GM12892 (cell line): ENCODE measurements around the gene DPY19L3.
"Not testable (repeated sequence)": the region's sequence is repeated elsewhere in the genome, so short reads cannot be mapped to it uniquely, and the experiment has no call there.

Experiments
- DNase-seq: peaks from one replicate; pipeline ENCODE4 v3.0.0; 2011; ENCODE audit not compliant: insufficient read length
- FAIRE-seq: peaks from 2 replicates; lab custom pipeline; 2011; peaks lifted over from hg19 to GRCh38; lab: Jason Lieb, UNC
- POLR2A ChIP-seq: IDR thresholded peaks from 2 replicates; pipeline ENCODE4 v1.6.1; 2011; ENCODE audit warnings: low read depth, low read length, control low read depth
- POLR2AphosphoS5 ChIP-seq: IDR thresholded peaks from 2 replicates; pipeline ENCODE4 v1.6.1; 2011; ENCODE audit warnings: low read depth, low read length, control low read depth
- TAF1 ChIP-seq: IDR thresholded peaks from 2 replicates; pipeline ENCODE4 v1.6.1; 2011; ENCODE audit warnings: low read depth, mild to moderate bottlenecking, control low read depth, low read length, borderline replicate concordance

DPY19L3 gene

GRCh38 chr19:32421589-32422361 is 16.2 kb downstream of the DPY19L3 start:
- FAIRE-seq (no peak), DNase-seq (no peak)
- TF ChIP-seq TAF1 (no peak), POLR2A (no peak), POLR2AphosphoS5 (no peak)

GRCh38 chr19:32422435-32422834 is 16.9 kb downstream of the DPY19L3 start:
- DNase-seq (no peak), FAIRE-seq (no peak)
- no peak for TF ChIP-seq TAF1
- TF ChIP-seq POLR2AphosphoS5 = no peak
- no peak for TF ChIP-seq POLR2A

- not testable (repeated sequence) for FAIRE-seq, DNase-seq
These were observed 18.4 kb downstream of the DPY19L3 start for GRCh38 chr19:32423944-32424343.

GRCh38 chr19:32427536-32427935 is 22.0 kb downstream of the DPY19L3 start:
- DNase-seq (no peak), FAIRE-seq (no peak)
- TF ChIP-seq POLR2AphosphoS5 (no peak), POLR2A (no peak), TAF1 (no peak)

GRCh38 chr19:32436692-32437091 is 31.1 kb downstream of the DPY19L3 start:
- no peak for TF ChIP-seq POLR2AphosphoS5
- no peak for TF ChIP-seq POLR2A
- no peak for TF ChIP-seq TAF1
- FAIRE-seq = no peak

GRCh38 chr19:32437096-32437495 is 31.5 kb downstream of the DPY19L3 start:
- FAIRE-seq (no peak), DNase-seq (no peak)
- TF ChIP-seq POLR2A (no peak), TAF1 (no peak), POLR2AphosphoS5 (no peak)

More at GRCh38 chr19:32436692-32437091, 31.1 kb downstream of the DPY19L3 start:
- DNase-seq = no peak

- no peak for DNase-seq
- no peak for FAIRE-seq
- TF ChIP-seq TAF1 = no peak
- TF ChIP-seq POLR2AphosphoS5 = no peak
- TF ChIP-seq POLR2A = no peak
These were observed 33.2 kb downstream of the DPY19L3 start for GRCh38 chr19:32438751-32439150.

GRCh38 chr19:32442650-32443049 is 37.1 kb downstream of the DPY19L3 start:
- TF ChIP-seq POLR2AphosphoS5 (no peak), POLR2A (no peak), TAF1 (no peak)
- FAIRE-seq (no peak), DNase-seq (no peak)

- DNase-seq, FAIRE-seq: not testable (repeated sequence)
These were observed 42.0 kb downstream of the DPY19L3 start for GRCh38 chr19:32447534-32447933.

GRCh38 chr19:32448026-32448425 is 42.5 kb downstream of the DPY19L3 start:
- FAIRE-seq (no peak), DNase-seq (no peak)
- no peak for TF ChIP-seq POLR2A
- TF ChIP-seq TAF1 = no peak
- no peak for TF ChIP-seq POLR2AphosphoS5

GRCh38 chr19:32450217-32450616 is 44.6 kb downstream of the DPY19L3 start:
- TF ChIP-seq POLR2AphosphoS5 (no peak), TAF1 (no peak), POLR2A (no peak)
- FAIRE-seq (no peak), DNase-seq (no peak)

- FAIRE-seq = no peak
These were observed 48.2 kb downstream of the DPY19L3 start for GRCh38 chr19:32453736-32454135.

More at GRCh38 chr19:32453736-32454135, 48.2 kb downstream of the DPY19L3 start:
- no peak for TF ChIP-seq TAF1
- TF ChIP-seq POLR2A = no peak
- DNase-seq = no peak
